ENCODE results near the gene ZNF670. TPM values are rescaled to one million over a fixed set of nuclear protein-coding genes. Genes with fewer than 3 reads are reported as not detected.

ZNF670 gene
- total and polyA plus RNA-seq, 2 donors (not counting 1 experiment from before 2014, with no cell fraction given) = 0.86 to 4.6 TPM

DNA sequence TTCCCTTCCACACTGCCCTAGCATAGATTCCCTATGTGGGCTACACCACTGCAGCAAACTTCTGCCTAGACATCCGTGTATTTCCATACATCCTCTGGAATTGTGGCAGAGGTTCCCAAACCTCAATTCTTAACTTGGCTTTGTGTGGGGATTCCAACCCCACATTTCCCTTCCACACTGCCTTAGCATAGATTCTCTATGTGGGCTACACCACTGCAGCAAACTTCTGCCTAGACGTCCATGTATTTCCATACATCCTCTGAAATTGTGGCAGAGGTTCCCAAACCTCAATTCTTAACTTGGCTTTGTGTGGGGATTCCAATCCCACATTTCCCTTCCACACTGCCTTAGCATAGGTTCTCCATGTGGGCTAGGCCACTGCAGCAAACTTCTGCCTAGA, 31.4 kb downstream of the ZNF670 start:
- Histone ChIP-seq H3K27me3 (replicated peaks in 1 of 4; ENCODE audit: control extremely low read depth in 1 of 4, control insufficient read depth in 3 of 4, insufficient read depth in 4 of 4, low read length in 3 of 4) (no peaks in the 10 kb centered on the region), H2AFZ (ENCODE audit: insufficient read depth, low read depth, low read length, poor library complexity, severe bottlenecking) (no peak overlapping the region), H3K4me1 (ENCODE audit: control insufficient read depth in 2 of 2, insufficient read depth in 2 of 2, low read length in 2 of 2) (no peaks in the 10 kb centered on the region), H4K20me1 (ENCODE audit: control insufficient read depth, insufficient read depth, low read length, poor library complexity, severe bottlenecking) (no peaks in the 10 kb centered on the region), H3K9me3 (ENCODE audit: control extremely low read depth in 1 of 3, control insufficient read depth in 2 of 3, insufficient read depth in 1 of 3, low read length in 2 of 3) (peaks cover 11 to 87% (median 53%) of the 10 kb centered on the region in 3 donors), H3K4me2 (replicated peaks; ENCODE audit: low read depth, low read length, poor library complexity, severe bottlenecking) (no peak overlapping the region), H3K4me3 (ENCODE audit: control extremely low read depth in 1 of 5, extremely low read depth in 1 of 5, insufficient read depth in 1 of 5, low read depth in 2 of 5, low read length in 4 of 5) (no peak overlapping the region), H3K27ac (ENCODE audit: low read length in 2 of 2) (no peak overlapping the region), H3K79me2 (ENCODE audit: control insufficient read depth, insufficient read depth, low read length) (peaks cover 9% of the 10 kb centered on the region), H3K9ac (ENCODE audit: low read length) (no peak overlapping the region), H3K36me3 (replicated peaks in 1 of 2; ENCODE audit: control extremely low read depth in 1 of 2, control insufficient read depth in 1 of 2, extremely low read depth in 1 of 2, insufficient read depth in 2 of 2, low read length in 1 of 2) (peaks cover 0 to under 1% of the 10 kb centered on the region in 2 experiments)
- POLR2A ChIA-PET = no interaction called here
- no peak for DNase-seq
- H3K4me3 Mint-ChIP-seq = no peak overlapping the region
- H3K27me3 Mint-ChIP-seq = no peaks in the 10 kb centered on the region
- no peak for ATAC-seq (ENCODE audit: low read depth)
- CTCF ChIA-PET = no interaction called here
- no peaks in the 10 kb centered on the region for H3K4me1 Mint-ChIP-seq
- intact Hi-C loops (cut with micrococcal nuclease) = no loop called here
- H3K27ac Mint-ChIP-seq = no peak overlapping the region
- 100% methylated on average over 2 of the region's 2 CpGs for WGBS (ENCODE audit: insufficient coverage)
- H3K9me3 Mint-ChIP-seq (ENCODE audit: insufficient read depth) = peaks cover 43% of the 10 kb centered on the region
- TF ChIP-seq, protein P1, sequence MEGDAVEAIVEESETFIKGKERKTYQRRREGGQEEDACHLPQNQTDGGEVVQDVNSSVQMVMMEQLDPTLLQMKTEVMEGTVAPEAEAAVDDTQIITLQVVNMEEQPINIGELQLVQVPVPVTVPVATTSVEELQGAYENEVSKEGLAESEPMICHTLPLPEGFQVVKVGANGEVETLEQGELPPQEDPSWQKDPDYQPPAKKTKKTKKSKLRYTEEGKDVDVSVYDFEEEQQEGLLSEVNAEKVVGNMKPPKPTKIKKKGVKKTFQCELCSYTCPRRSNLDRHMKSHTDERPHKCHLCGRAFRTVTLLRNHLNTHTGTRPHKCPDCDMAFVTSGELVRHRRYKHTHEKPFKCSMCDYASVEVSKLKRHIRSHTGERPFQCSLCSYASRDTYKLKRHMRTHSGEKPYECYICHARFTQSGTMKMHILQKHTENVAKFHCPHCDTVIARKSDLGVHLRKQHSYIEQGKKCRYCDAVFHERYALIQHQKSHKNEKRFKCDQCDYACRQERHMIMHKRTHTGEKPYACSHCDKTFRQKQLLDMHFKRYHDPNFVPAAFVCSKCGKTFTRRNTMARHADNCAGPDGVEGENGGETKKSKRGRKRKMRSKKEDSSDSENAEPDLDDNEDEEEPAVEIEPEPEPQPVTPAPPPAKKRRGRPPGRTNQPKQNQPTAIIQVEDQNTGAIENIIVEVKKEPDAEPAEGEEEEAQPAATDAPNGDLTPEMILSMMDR (IDR thresholded peaks at IDR 0.05) = no peak
- TF ChIP-seq EZH2 (IDR thresholded peaks at IDR 0.05; ENCODE audit: borderline replicate concordance, insufficient read depth, low read depth, low read length, poor library complexity, severe bottlenecking) = no peak

DNA sequence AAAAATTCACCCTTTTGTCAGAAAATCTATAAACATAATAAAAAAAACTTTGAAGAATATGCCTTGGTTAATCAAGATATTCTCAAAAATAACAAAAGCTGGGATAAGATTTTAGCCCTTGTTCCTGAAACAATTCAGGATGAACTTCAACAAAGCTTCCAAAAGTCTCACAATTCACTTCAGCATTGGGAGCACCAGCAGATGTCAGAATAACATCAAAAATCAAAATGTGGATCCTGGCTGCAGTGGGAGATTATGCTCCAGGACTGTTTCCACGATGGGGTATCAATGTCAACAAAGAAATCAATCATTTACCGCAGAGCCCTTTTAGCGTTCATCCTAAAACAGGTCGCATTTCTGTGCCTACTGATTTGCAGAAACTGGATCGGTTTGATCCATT, 35.2 kb downstream of the ZNF670 start:
- Histone ChIP-seq H4K20me1 (ENCODE audit: control insufficient read depth, insufficient read depth, low read length, poor library complexity, severe bottlenecking) (no peaks in the 10 kb centered on the region), H2AFZ (ENCODE audit: insufficient read depth, low read depth, low read length, poor library complexity, severe bottlenecking) (no peak overlapping the region), H3K4me2 (replicated peaks; ENCODE audit: low read depth, low read length, poor library complexity, severe bottlenecking) (no peak overlapping the region), H3K4me3 (ENCODE audit: control extremely low read depth in 1 of 5, extremely low read depth in 1 of 5, insufficient read depth in 1 of 5, low read depth in 2 of 5, low read length in 4 of 5) (no peak overlapping the region), H3K36me3 (replicated peaks in 1 of 2; ENCODE audit: control extremely low read depth in 1 of 2, control insufficient read depth in 1 of 2, extremely low read depth in 1 of 2, insufficient read depth in 2 of 2, low read length in 1 of 2) (peaks cover 0 to 6% of the 10 kb centered on the region in 2 experiments), H3K27ac (ENCODE audit: low read length in 2 of 2) (no peak overlapping the region), H3K9ac (ENCODE audit: low read length) (no peak overlapping the region), H3K79me2 (ENCODE audit: control insufficient read depth, insufficient read depth, low read length) (peaks cover 7% of the 10 kb centered on the region), H3K4me1 (ENCODE audit: control insufficient read depth in 2 of 2, insufficient read depth in 2 of 2, low read length in 2 of 2) (no peaks in the 10 kb centered on the region), H3K9me3 (ENCODE audit: control extremely low read depth in 1 of 3, control insufficient read depth in 2 of 3, insufficient read depth in 1 of 3, low read length in 2 of 3) (peaks cover 13 to 88% (median 42%) of the 10 kb centered on the region in 3 donors), H3K27me3 (replicated peaks in 1 of 4; ENCODE audit: control extremely low read depth in 1 of 4, control insufficient read depth in 3 of 4, insufficient read depth in 4 of 4, low read length in 3 of 4) (no peaks in the 10 kb centered on the region)
- no peaks in the 10 kb centered on the region for H3K4me1 Mint-ChIP-seq
- ChIA-PET CTCF (no interaction called here), POLR2A (no interaction called here)
- H3K27ac Mint-ChIP-seq = no peak overlapping the region
- intact Hi-C loops (cut with micrococcal nuclease) = no loop called here
- ATAC-seq (ENCODE audit: low read depth) (no peak), DNase-seq (no peak)
- H3K27me3 Mint-ChIP-seq = no peaks in the 10 kb centered on the region
- 97% methylated on average over 4 of the region's 5 CpGs for WGBS (ENCODE audit: insufficient coverage)
- H3K4me3 Mint-ChIP-seq = no peak overlapping the region
- H3K9me3 Mint-ChIP-seq (ENCODE audit: insufficient read depth) = peaks cover 37% of the 10 kb centered on the region
- TF ChIP-seq, protein P1 (IDR thresholded peaks at IDR 0.05) = no peak
- TF ChIP-seq EZH2 (IDR thresholded peaks at IDR 0.05; ENCODE audit: borderline replicate concordance, insufficient read depth, low read depth, low read length, poor library complexity, severe bottlenecking) = no peak
